Naive B cell (primary cell): ENCODE measurements around the gene MITF. TPM values are rescaled to one million over a fixed set of nuclear protein-coding genes. Genes with fewer than 3 reads are reported as not detected.

ENCODE experiments used
- ATAC-seq, 2 donors: fragments of 150-1000 bp; cut with Tn5 transposase; 2 replicates each; pipeline ENCODE4 v1.10.0; 2021; ENCODE audit warnings: low read depth in 2 of 2, mild to moderate bottlenecking in 2 of 2, moderate library complexity in 2 of 2
- DNase-seq: peaks from one replicate; pipeline ENCODE4 v3.0.0; 2022
- H3K27ac Mint-ChIP-seq, 6 donors: one replicate each; pipeline ENCODE4 v1.8.0; 2020 to 2022; ENCODE audit warnings: mild to moderate bottlenecking in 6 of 6, mixed read lengths in 6 of 6, moderate library complexity in 5 of 6, inconsistent platforms in 2 of 6
- H3K27me3 Mint-ChIP-seq, 3 donors: one replicate each; pipeline ENCODE4 v1.8.0; 2021 to 2022; ENCODE audit warnings: mixed read lengths in 3 of 3, mild to moderate bottlenecking in 1 of 3
- H3K36me3 Mint-ChIP-seq, 2 donors: one replicate each; pipeline ENCODE4 v1.8.0; 2020 to 2022; ENCODE audit warnings: mixed read lengths in 2 of 2, inconsistent platforms in 1 of 2, mild to moderate bottlenecking in 1 of 2
- H3K4me1 Mint-ChIP-seq, 3 donors: one replicate each; pipeline ENCODE4 v1.8.0; 2020 to 2022; ENCODE audit warnings: mixed read lengths in 3 of 3, inconsistent platforms in 1 of 3, mild to moderate bottlenecking in 1 of 3, moderate library complexity in 1 of 3
- H3K4me3 Mint-ChIP-seq, 8 donors: one replicate each; pipeline ENCODE4 v1.8.0; 2020 to 2022; ENCODE audit warnings: mild to moderate bottlenecking in 8 of 8, mixed read lengths in 8 of 8, moderate library complexity in 8 of 8, inconsistent platforms in 2 of 8
- H3K9me3 Mint-ChIP-seq, 7 donors: one replicate each; pipeline ENCODE4 v1.8.0; 2020 to 2022; ENCODE audit warnings: mixed read lengths in 7 of 7, mild to moderate bottlenecking in 5 of 7, inconsistent platforms in 2 of 7, moderate library complexity in 1 of 7
- polyA plus RNA-seq, 6 donors: library from polyadenylated mRNA; unstranded; fragments of 300-500 nt; fragmentation: Illumina TruSeq; gene quantifications; one replicate each; pipeline ENCODE4 v1.2.3, GENCODE V29; 2021; ENCODE audit warnings: low read depth in 6 of 6

MITF gene
- polyA plus RNA-seq, 6 donors from 2014 or later: 0.26 to 0.90 (median 0.32) TPM; not detected in 3

- Mint-ChIP-seq H3K4me1 (no peaks in the 10 kb centered on the region), H3K27me3 (peaks cover 7 to 16% (median 15%) of the 10 kb centered on the region in 3 donors), H3K36me3 (no peaks in the 10 kb centered on the region), H3K27ac (no peak overlapping the region), H3K4me3 (no peak overlapping the region), H3K9me3 (peaks cover 0 to 1% (median 0%) of the 10 kb centered on the region in 7 donors)
- DNase-seq (no peak), ATAC-seq (no peak)
These were observed 182.4 kb downstream of the MITF start for GRCh38 chr3:69921651-69922050.

GRCh38 chr3:69922521-69923000 lies 183.3 kb downstream of the MITF start:
- peaks cover 7 to 15% (median 7%) of the 10 kb centered on the region in 3 donors for H3K27me3 Mint-ChIP-seq
- no peak for ATAC-seq
- H3K4me1 Mint-ChIP-seq: no peaks in the 10 kb centered on the region
- DNase-seq: no peak
- H3K36me3 Mint-ChIP-seq: no peaks in the 10 kb centered on the region
- no peaks in the 10 kb centered on the region for H3K9me3 Mint-ChIP-seq
- H3K4me3 Mint-ChIP-seq: no peak overlapping the region
- H3K27ac Mint-ChIP-seq: no peak overlapping the region

GRCh38 chr3:69925506-69925905 lies 186.2 kb downstream of the MITF start:
- no peak overlapping the region for H3K27ac Mint-ChIP-seq
- H3K9me3 Mint-ChIP-seq: no peaks in the 10 kb centered on the region
- ATAC-seq (no peak), DNase-seq (no peak)
- H3K4me3 Mint-ChIP-seq: no peak overlapping the region
- H3K27me3 Mint-ChIP-seq: peaks cover 7 to 19% (median 14%) of the 10 kb centered on the region in 3 donors
- no peaks in the 10 kb centered on the region for H3K36me3 Mint-ChIP-seq
- H3K4me1 Mint-ChIP-seq: no peaks in the 10 kb centered on the region

- Mint-ChIP-seq H3K4me3 (no peak overlapping the region), H3K4me1 (no peaks in the 10 kb centered on the region), H3K9me3 (no peaks in the 10 kb centered on the region), H3K27ac (no peak overlapping the region), H3K27me3 (peaks cover 7 to 16% (median 14%) of the 10 kb centered on the region in 3 donors), H3K36me3 (no peaks in the 10 kb centered on the region)
- DNase-seq (no peak), ATAC-seq (no peak)
These were observed 187.1 kb downstream of the MITF start for GRCh38 chr3:69926385-69926784.

GRCh38 chr3:69927571-69927970 lies 188.3 kb downstream of the MITF start:
- ATAC-seq (no peak), DNase-seq (no peak)
- Mint-ChIP-seq H3K27ac (no peak overlapping the region), H3K4me1 (no peaks in the 10 kb centered on the region), H3K4me3 (no peak overlapping the region), H3K27me3 (peaks cover 7 to 9% (median 8%) of the 10 kb centered on the region in 3 donors), H3K9me3 (no peaks in the 10 kb centered on the region), H3K36me3 (no peaks in the 10 kb centered on the region)

- Mint-ChIP-seq H3K4me1 (no peaks in the 10 kb centered on the region), H3K9me3 (no peaks in the 10 kb centered on the region), H3K27ac (peak overlapping the region in 1 of 6 donors; percentile 30), H3K36me3 (no peaks in the 10 kb centered on the region), H3K27me3 (peaks cover 4 to 9% (median 8%) of the 10 kb centered on the region in 3 donors), H3K4me3 (no peak overlapping the region)
- DNase-seq: no peak
- no peak for ATAC-seq
These were observed 189.8 kb downstream of the MITF start for GRCh38 chr3:69929019-69929418.

- DNase-seq: no peak
- H3K36me3 Mint-ChIP-seq: no peaks in the 10 kb centered on the region
- no peak overlapping the region for H3K27ac Mint-ChIP-seq
- H3K9me3 Mint-ChIP-seq: no peaks in the 10 kb centered on the region
- no peak for ATAC-seq
- no peak overlapping the region for H3K4me3 Mint-ChIP-seq
- H3K4me1 Mint-ChIP-seq: no peaks in the 10 kb centered on the region
- H3K27me3 Mint-ChIP-seq: peaks cover 4 to 9% (median 8%) of the 10 kb centered on the region in 3 donors
These were observed 191.3 kb downstream of the MITF start for GRCh38 chr3:69930564-69930963.

GRCh38 chr3:69932087-69932486 lies 192.8 kb downstream of the MITF start:
- H3K27ac Mint-ChIP-seq: no peak overlapping the region

GRCh38 chr3:69932501-69932900 lies 193.2 kb downstream of the MITF start:
- no peaks in the 10 kb centered on the region for H3K36me3 Mint-ChIP-seq
- H3K4me3 Mint-ChIP-seq: no peak overlapping the region
- no peak for ATAC-seq
- H3K27ac Mint-ChIP-seq: no peak overlapping the region
- DNase-seq: no peak
- peaks cover 0 to 9% (median 8%) of the 10 kb centered on the region in 3 donors for H3K27me3 Mint-ChIP-seq
- no peaks in the 10 kb centered on the region for H3K4me1 Mint-ChIP-seq
- H3K9me3 Mint-ChIP-seq: no peaks in the 10 kb centered on the region

More at GRCh38 chr3:69932087-69932486, 192.8 kb downstream of the MITF start:
- Mint-ChIP-seq H3K9me3 (no peaks in the 10 kb centered on the region), H3K27me3 (peaks cover 0 to 9% (median 8%) of the 10 kb centered on the region in 3 donors), H3K36me3 (no peaks in the 10 kb centered on the region), H3K4me3 (no peak overlapping the region), H3K4me1 (no peaks in the 10 kb centered on the region)
- DNase-seq (no peak), ATAC-seq (no peak)

- no peaks in the 10 kb centered on the region for H3K9me3 Mint-ChIP-seq
- H3K4me3 Mint-ChIP-seq: no peak overlapping the region
- DNase-seq (no peak), ATAC-seq (no peak)
- H3K36me3 Mint-ChIP-seq: no peaks in the 10 kb centered on the region
- H3K27me3 Mint-ChIP-seq: peaks cover 0 to 15% (median 11%) of the 10 kb centered on the region in 3 donors
- H3K4me1 Mint-ChIP-seq: no peaks in the 10 kb centered on the region
- H3K27ac Mint-ChIP-seq: no peak overlapping the region
These were observed 195.1 kb downstream of the MITF start for GRCh38 chr3:69934398-69934797.

GRCh38 chr3:69936266-69936665 lies 197.0 kb downstream of the MITF start:
- H3K27me3 Mint-ChIP-seq: peaks cover 0 to 7% (median 6%) of the 10 kb centered on the region in 3 donors
- H3K9me3 Mint-ChIP-seq: no peaks in the 10 kb centered on the region
- no peak overlapping the region for H3K27ac Mint-ChIP-seq
- no peak overlapping the region for H3K4me3 Mint-ChIP-seq
- ATAC-seq (no peak), DNase-seq (no peak)
- no peaks in the 10 kb centered on the region for H3K4me1 Mint-ChIP-seq
- H3K36me3 Mint-ChIP-seq: no peaks in the 10 kb centered on the region

- DNase-seq (no peak), ATAC-seq (no peak)
- no peak overlapping the region for H3K4me3 Mint-ChIP-seq
- no peaks in the 10 kb centered on the region for H3K36me3 Mint-ChIP-seq
- no peak overlapping the region for H3K27ac Mint-ChIP-seq
- H3K9me3 Mint-ChIP-seq: no peaks in the 10 kb centered on the region
- H3K27me3 Mint-ChIP-seq: peaks cover 4 to 7% (median 6%) of the 10 kb centered on the region in 3 donors
- H3K4me1 Mint-ChIP-seq: no peaks in the 10 kb centered on the region
These were observed 198.8 kb downstream of the MITF start for GRCh38 chr3:69938061-69938460.

- H3K4me3 Mint-ChIP-seq: no peak overlapping the region
- H3K4me1 Mint-ChIP-seq: no peaks in the 10 kb centered on the region
- ATAC-seq (no peak), DNase-seq (no peak)
- peaks cover 4 to 7% (median 6%) of the 10 kb centered on the region in 3 donors for H3K27me3 Mint-ChIP-seq
- no peak overlapping the region for H3K27ac Mint-ChIP-seq
- H3K36me3 Mint-ChIP-seq: no peaks in the 10 kb centered on the region
- H3K9me3 Mint-ChIP-seq: no peaks in the 10 kb centered on the region
These were observed 199.7 kb downstream of the MITF start for GRCh38 chr3:69938931-69939330.

- peaks cover 4 to 7% (median 6%) of the 10 kb centered on the region in 3 donors for H3K27me3 Mint-ChIP-seq
- DNase-seq: no peak
- H3K27ac Mint-ChIP-seq: no peak overlapping the region
These were observed 201.8 kb downstream of the MITF start for GRCh38 chr3:69941037-69941436.

More at GRCh38 chr3:69941037-69941436, 201.8 kb downstream of the MITF start:
- H3K4me1 Mint-ChIP-seq: no peaks in the 10 kb centered on the region
- H3K4me3 Mint-ChIP-seq: no peak overlapping the region
- H3K36me3 Mint-ChIP-seq: no peaks in the 10 kb centered on the region
- ATAC-seq: no peak
- H3K9me3 Mint-ChIP-seq: no peaks in the 10 kb centered on the region
